GM12892 (cell line): ENCODE data around the gene ZNF644.
"Not testable (repeated sequence)": the region's sequence is repeated elsewhere in the genome, so short reads cannot be mapped to it uniquely, and the experiment has no call there.

Experiments
- POLR2A ChIP-seq: IDR thresholded peaks from 2 replicates; pipeline ENCODE4 v1.6.1; 2011; ENCODE audit warnings: low read depth, low read length, control low read depth
- POLR2AphosphoS5 ChIP-seq: IDR thresholded peaks from 2 replicates; pipeline ENCODE4 v1.6.1; 2011; ENCODE audit warnings: low read depth, low read length, control low read depth
- TAF1 ChIP-seq: IDR thresholded peaks from 2 replicates; pipeline ENCODE4 v1.6.1; 2011; ENCODE audit warnings: low read depth, mild to moderate bottlenecking, control low read depth, low read length, borderline replicate concordance

- not testable (repeated sequence) for TF ChIP-seq TAF1, POLR2AphosphoS5, POLR2A
Observed at GRCh38 chr1:90892196-90892595, 129.6 kb downstream of the ZNF644 start.
